GM23338 (cell line): Measurements from ENCODE around the gene EN2. TPM values are rescaled to one million over a fixed set of nuclear protein-coding genes. Genes with fewer than 3 reads are reported as not detected.

Experiments used
- ATAC-seq: fragments of 200-7000 bp; cut with Tn5 transposase; 3 replicates; pipeline ENCODE4 v1.9.1; 2020
- DNase-seq: peaks from one replicate; pipeline ENCODE4 v3.0.0-alpha.2; 2015; ENCODE audit warnings: low spot score
- H2AFZ ChIP-seq: fragments of 200-600 bp; sonication (generic); 2 replicates; pipeline ENCODE4 v1.8.0; 2016; ENCODE audit warnings: antibody characterized with exemption, mild to moderate bottlenecking, moderate library complexity
- H3F3A ChIP-seq: fragments of 200-600 bp; sonication (generic); replicated peaks from 2 replicates; pipeline ENCODE4 v1.8.0; 2017; ENCODE audit warnings: antibody characterized with exemption, mixed run types, low read depth
- H3K27ac ChIP-seq: fragments of 200-600 bp; sonication (generic); 2 replicates; pipeline ENCODE4 v1.6.1; 2016; ENCODE audit warnings: low read depth
- H3K27me3 ChIP-seq: fragments of 200-600 bp; sonication (generic); 2 replicates; pipeline ENCODE4 v1.8.0; 2016; ENCODE audit warnings: mild to moderate bottlenecking, mixed run types, moderate library complexity; ENCODE audit not compliant: insufficient read depth
- H3K36me3 ChIP-seq: fragments of 200-600 bp; sonication (generic); 2 replicates; pipeline ENCODE4 v1.8.0; 2016; ENCODE audit warnings: mild to moderate bottlenecking; ENCODE audit not compliant: insufficient read depth
- H3K4me1 ChIP-seq: fragments of 200-600 bp; sonication (generic); 2 replicates; pipeline ENCODE4 v1.8.0; 2016; ENCODE audit warnings: mild to moderate bottlenecking, moderate library complexity; ENCODE audit not compliant: insufficient read depth
- H3K4me2 ChIP-seq: fragments of 200-600 bp; sonication (generic); 2 replicates; pipeline ENCODE4 v1.7.1; 2017; ENCODE audit warnings: mixed run types
- H3K4me3 ChIP-seq: fragments of 200-600 bp; sonication (generic); 2 replicates; pipeline ENCODE4 v1.6.1; 2016; ENCODE audit warnings: mixed run types
- H3K79me2 ChIP-seq: fragments of 200-600 bp; sonication (generic); replicated peaks from 2 replicates; pipeline ENCODE4 v1.8.0; 2017; ENCODE audit warnings: mild to moderate bottlenecking; ENCODE audit not compliant: insufficient read depth
- H3K9me2 ChIP-seq: fragments of 200-600 bp; sonication (generic); 2 replicates; pipeline ENCODE4 v1.8.0; 2017; ENCODE audit not compliant: insufficient read depth
- H4K20me1 ChIP-seq: fragments of 200-600 bp; sonication (generic); replicated peaks from 2 replicates; pipeline ENCODE4 v1.8.0; 2017; ENCODE audit warnings: mild to moderate bottlenecking; ENCODE audit not compliant: insufficient read depth
- H3K27ac Mint-ChIP-seq: 2 replicates; pipeline ENCODE4 v1.8.0; 2020; ENCODE audit warnings: inconsistent platforms, mild to moderate bottlenecking, moderate library complexity, mixed read lengths
- H3K27me3 Mint-ChIP-seq: 3 replicates; pipeline ENCODE4 v1.8.0; 2022; ENCODE audit warnings: low read depth, mild to moderate bottlenecking, moderate library complexity, mixed read lengths, inconsistent platforms; ENCODE audit not compliant: insufficient read depth, poor library complexity
- H3K36me3 Mint-ChIP-seq: 3 replicates; pipeline ENCODE4 v1.8.0; 2021; ENCODE audit warnings: low read depth, mild to moderate bottlenecking, inconsistent platforms, moderate library complexity, mixed read lengths
- H3K4me1 Mint-ChIP-seq: 3 replicates; pipeline ENCODE4 v1.8.0; 2020; ENCODE audit warnings: mild to moderate bottlenecking, inconsistent platforms, mixed read lengths
- H3K4me3 Mint-ChIP-seq: 3 replicates; pipeline ENCODE4 v1.8.0; 2021; ENCODE audit warnings: moderate library complexity, mild to moderate bottlenecking, inconsistent platforms, mixed read lengths
- H3K9me3 Mint-ChIP-seq: 3 replicates; pipeline ENCODE4 v1.8.0; 2020; ENCODE audit warnings: moderate library complexity, mild to moderate bottlenecking, inconsistent platforms, mixed read lengths
- CREB1 ChIP-seq: fragments of 250-450 bp; sonication (Bioruptor Pico); IDR thresholded peaks from 2 replicates; pipeline ENCODE4 v1.5.0; 2020; ENCODE audit warnings: low read depth, mild to moderate bottlenecking, moderate library complexity
- EZH2 ChIP-seq: fragments of 200-600 bp; sonication (generic); IDR thresholded peaks from one replicate; pipeline ENCODE4 v1.8.0; 2017; ENCODE audit warnings: antibody characterized with exemption, mild to moderate bottlenecking, low read depth; ENCODE audit not compliant: unreplicated experiment
- EZH2phosphoT487 ChIP-seq: fragments of 200-600 bp; sonication (generic); IDR thresholded peaks from one replicate; pipeline ENCODE4 v1.8.1; 2018; ENCODE audit warnings: antibody characterized with exemption; ENCODE audit not compliant: unreplicated experiment
- JUNB ChIP-seq: IDR thresholded peaks from one replicate; pipeline ENCODE4 v1.6.1; 2016; ENCODE audit warnings: antibody characterized with exemption; ENCODE audit not compliant: unreplicated experiment
- NANOG ChIP-seq: IDR thresholded peaks from 2 replicates; pipeline ENCODE4 v1.6.1; 2016; ENCODE audit warnings: antibody characterized with exemption, borderline replicate concordance
- POLR2AphosphoS5 ChIP-seq: IDR thresholded peaks from 2 replicates; pipeline ENCODE4 v1.6.1; 2016; ENCODE audit warnings: antibody characterized with exemption, low read depth
- STAT1 ChIP-seq: IDR thresholded peaks from one replicate; pipeline ENCODE4 v1.6.1; 2016; ENCODE audit warnings: antibody characterized with exemption; ENCODE audit not compliant: unreplicated experiment
- ZNF114 ChIP-seq: fragments of 250-450 bp; sonication (Bioruptor Pico); IDR thresholded peaks from 2 replicates; pipeline ENCODE4 v1.5.0; 2020; ENCODE audit warnings: mild to moderate bottlenecking, moderate library complexity
- ZNF331 ChIP-seq: fragments of 250-450 bp; sonication (Bioruptor Pico); IDR thresholded peaks from 2 replicates; pipeline ENCODE4 v1.5.0; 2020; ENCODE audit warnings: low read depth, mild to moderate bottlenecking, moderate library complexity
- polyA plus RNA-seq: library from polyadenylated mRNA; unstranded; fragments of >200 nt; fragmentation: Nextera tagmentation; extraction: Ambion mirVana; gene quantifications from 2 replicates; pipeline ENCODE4 v1.2.1, GENCODE V29; 2016
- total RNA-seq: library from RNA; depleted of rRNA; stranded (reverse); fragments of >200 nt; shearing (Covaris generic); gene quantifications from 2 replicates; pipeline ENCODE4 v1.2.3, GENCODE V29; 2014
- TF ChIP-seq, protein P1 (sequence below), 2 experiments: fragments of 200-600 bp in 1 of 2; sonication (generic) in 1 of 2; conservative IDR thresholded peaks; 2 replicates each; pipeline versions ENCODE4 v1.5.1 to v1.6.1; 2016 to 2017; ENCODE audit warnings: antibody characterized with exemption in 2 of 2, low read depth in 2 of 2, mild to moderate bottlenecking in 2 of 2, moderate library complexity in 1 of 2
- TF ChIP-seq, protein P2 (sequence below): IDR thresholded peaks from one replicate; pipeline ENCODE4 v1.6.1; 2018; ENCODE audit warnings: antibody characterized with exemption; ENCODE audit not compliant: unreplicated experiment
- TF ChIP-seq, protein P3 (sequence below): IDR thresholded peaks from 2 replicates; pipeline ENCODE4 v1.6.1; 2016; ENCODE audit warnings: antibody characterized with exemption
- TF ChIP-seq, protein P4 (sequence below): fragments of 250-450 bp; sonication (Bioruptor Pico); IDR thresholded peaks from 2 replicates; pipeline ENCODE4 v1.5.0; 2020; ENCODE audit warnings: mild to moderate bottlenecking, moderate library complexity

The EN2 gene
- total and polyA plus RNA-seq, 2 experiments from 2014 or later, result not detected

DNA sequence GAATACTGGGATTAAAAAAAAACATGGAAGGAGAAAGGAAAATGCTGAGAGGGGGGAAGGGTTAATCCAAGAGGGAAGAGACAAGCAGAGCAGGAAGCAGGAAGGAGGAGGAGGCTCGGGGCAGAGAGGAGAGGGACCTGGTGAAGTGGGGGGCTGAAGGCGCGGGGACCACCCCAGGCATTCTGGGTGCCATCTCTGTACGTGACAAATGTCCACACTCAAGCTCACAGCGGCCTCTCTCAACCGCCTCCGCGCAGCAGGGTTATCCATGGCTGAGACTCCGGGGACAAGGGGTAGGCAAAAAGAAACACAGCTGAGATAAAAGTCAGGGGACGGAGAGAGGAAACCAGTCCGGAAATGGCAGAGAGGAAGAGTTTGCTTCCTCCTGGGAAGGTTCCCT, 33.9 kb downstream of the EN2 start:
- H3K27me3 Mint-ChIP-seq, result peaks cover 90% of the 10 kb centered on the region
- Histone ChIP-seq H3K79me2 (no peaks in the 10 kb centered on the region), H3F3A (0 out of 2 replicates have a peak, but pooled peaks cover 9% of the 10 kb centered on the region), H2AFZ (peak overlapping the region; percentile 97), H3K27ac (no peak overlapping the region), H4K20me1 (no peaks in the 10 kb centered on the region), H3K4me1 (peaks cover 19% of the 10 kb centered on the region), H3K36me3 (no peaks in the 10 kb centered on the region), H3K27me3 (peaks cover 71% of the 10 kb centered on the region), H3K4me2 (peak overlapping the region; percentile 86), H3K4me3 (peak overlapping the region; percentile 73), H3K9me2 (no peaks in the 10 kb centered on the region)
- no peak overlapping the region for H3K27ac Mint-ChIP-seq
- peaks cover 40% of the 10 kb centered on the region for H3K4me1 Mint-ChIP-seq
- no peak for DNase-seq
- TF ChIP-seq, protein P1, sequence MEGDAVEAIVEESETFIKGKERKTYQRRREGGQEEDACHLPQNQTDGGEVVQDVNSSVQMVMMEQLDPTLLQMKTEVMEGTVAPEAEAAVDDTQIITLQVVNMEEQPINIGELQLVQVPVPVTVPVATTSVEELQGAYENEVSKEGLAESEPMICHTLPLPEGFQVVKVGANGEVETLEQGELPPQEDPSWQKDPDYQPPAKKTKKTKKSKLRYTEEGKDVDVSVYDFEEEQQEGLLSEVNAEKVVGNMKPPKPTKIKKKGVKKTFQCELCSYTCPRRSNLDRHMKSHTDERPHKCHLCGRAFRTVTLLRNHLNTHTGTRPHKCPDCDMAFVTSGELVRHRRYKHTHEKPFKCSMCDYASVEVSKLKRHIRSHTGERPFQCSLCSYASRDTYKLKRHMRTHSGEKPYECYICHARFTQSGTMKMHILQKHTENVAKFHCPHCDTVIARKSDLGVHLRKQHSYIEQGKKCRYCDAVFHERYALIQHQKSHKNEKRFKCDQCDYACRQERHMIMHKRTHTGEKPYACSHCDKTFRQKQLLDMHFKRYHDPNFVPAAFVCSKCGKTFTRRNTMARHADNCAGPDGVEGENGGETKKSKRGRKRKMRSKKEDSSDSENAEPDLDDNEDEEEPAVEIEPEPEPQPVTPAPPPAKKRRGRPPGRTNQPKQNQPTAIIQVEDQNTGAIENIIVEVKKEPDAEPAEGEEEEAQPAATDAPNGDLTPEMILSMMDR (conservative IDR thresholded peaks at IDR 0.05; ENCODE audit: low read depth in 2 of 2), result no peak
- TF ChIP-seq EZH2, result no peak
- TF ChIP-seq ZNF114 (CRISPR knock-in tag), result no peak
- TF ChIP-seq, protein P2, sequence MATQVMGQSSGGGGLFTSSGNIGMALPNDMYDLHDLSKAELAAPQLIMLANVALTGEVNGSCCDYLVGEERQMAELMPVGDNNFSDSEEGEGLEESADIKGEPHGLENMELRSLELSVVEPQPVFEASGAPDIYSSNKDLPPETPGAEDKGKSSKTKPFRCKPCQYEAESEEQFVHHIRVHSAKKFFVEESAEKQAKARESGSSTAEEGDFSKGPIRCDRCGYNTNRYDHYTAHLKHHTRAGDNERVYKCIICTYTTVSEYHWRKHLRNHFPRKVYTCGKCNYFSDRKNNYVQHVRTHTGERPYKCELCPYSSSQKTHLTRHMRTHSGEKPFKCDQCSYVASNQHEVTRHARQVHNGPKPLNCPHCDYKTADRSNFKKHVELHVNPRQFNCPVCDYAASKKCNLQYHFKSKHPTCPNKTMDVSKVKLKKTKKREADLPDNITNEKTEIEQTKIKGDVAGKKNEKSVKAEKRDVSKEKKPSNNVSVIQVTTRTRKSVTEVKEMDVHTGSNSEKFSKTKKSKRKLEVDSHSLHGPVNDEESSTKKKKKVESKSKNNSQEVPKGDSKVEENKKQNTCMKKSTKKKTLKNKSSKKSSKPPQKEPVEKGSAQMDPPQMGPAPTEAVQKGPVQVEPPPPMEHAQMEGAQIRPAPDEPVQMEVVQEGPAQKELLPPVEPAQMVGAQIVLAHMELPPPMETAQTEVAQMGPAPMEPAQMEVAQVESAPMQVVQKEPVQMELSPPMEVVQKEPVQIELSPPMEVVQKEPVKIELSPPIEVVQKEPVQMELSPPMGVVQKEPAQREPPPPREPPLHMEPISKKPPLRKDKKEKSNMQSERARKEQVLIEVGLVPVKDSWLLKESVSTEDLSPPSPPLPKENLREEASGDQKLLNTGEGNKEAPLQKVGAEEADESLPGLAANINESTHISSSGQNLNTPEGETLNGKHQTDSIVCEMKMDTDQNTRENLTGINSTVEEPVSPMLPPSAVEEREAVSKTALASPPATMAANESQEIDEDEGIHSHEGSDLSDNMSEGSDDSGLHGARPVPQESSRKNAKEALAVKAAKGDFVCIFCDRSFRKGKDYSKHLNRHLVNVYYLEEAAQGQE, result no peak
- no peak for TF ChIP-seq POLR2AphosphoS5
- no peak for TF ChIP-seq NANOG
- TF ChIP-seq STAT1, result no peak
- TF ChIP-seq CREB1 (CRISPR knock-in tag), result no peak
- TF ChIP-seq, protein P3, sequence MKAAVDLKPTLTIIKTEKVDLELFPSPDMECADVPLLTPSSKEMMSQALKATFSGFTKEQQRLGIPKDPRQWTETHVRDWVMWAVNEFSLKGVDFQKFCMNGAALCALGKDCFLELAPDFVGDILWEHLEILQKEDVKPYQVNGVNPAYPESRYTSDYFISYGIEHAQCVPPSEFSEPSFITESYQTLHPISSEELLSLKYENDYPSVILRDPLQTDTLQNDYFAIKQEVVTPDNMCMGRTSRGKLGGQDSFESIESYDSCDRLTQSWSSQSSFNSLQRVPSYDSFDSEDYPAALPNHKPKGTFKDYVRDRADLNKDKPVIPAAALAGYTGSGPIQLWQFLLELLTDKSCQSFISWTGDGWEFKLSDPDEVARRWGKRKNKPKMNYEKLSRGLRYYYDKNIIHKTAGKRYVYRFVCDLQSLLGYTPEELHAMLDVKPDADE, result no peak
- no peak for TF ChIP-seq EZH2phosphoT487
- TF ChIP-seq JUNB, result no peak
- TF ChIP-seq, protein P4, sequence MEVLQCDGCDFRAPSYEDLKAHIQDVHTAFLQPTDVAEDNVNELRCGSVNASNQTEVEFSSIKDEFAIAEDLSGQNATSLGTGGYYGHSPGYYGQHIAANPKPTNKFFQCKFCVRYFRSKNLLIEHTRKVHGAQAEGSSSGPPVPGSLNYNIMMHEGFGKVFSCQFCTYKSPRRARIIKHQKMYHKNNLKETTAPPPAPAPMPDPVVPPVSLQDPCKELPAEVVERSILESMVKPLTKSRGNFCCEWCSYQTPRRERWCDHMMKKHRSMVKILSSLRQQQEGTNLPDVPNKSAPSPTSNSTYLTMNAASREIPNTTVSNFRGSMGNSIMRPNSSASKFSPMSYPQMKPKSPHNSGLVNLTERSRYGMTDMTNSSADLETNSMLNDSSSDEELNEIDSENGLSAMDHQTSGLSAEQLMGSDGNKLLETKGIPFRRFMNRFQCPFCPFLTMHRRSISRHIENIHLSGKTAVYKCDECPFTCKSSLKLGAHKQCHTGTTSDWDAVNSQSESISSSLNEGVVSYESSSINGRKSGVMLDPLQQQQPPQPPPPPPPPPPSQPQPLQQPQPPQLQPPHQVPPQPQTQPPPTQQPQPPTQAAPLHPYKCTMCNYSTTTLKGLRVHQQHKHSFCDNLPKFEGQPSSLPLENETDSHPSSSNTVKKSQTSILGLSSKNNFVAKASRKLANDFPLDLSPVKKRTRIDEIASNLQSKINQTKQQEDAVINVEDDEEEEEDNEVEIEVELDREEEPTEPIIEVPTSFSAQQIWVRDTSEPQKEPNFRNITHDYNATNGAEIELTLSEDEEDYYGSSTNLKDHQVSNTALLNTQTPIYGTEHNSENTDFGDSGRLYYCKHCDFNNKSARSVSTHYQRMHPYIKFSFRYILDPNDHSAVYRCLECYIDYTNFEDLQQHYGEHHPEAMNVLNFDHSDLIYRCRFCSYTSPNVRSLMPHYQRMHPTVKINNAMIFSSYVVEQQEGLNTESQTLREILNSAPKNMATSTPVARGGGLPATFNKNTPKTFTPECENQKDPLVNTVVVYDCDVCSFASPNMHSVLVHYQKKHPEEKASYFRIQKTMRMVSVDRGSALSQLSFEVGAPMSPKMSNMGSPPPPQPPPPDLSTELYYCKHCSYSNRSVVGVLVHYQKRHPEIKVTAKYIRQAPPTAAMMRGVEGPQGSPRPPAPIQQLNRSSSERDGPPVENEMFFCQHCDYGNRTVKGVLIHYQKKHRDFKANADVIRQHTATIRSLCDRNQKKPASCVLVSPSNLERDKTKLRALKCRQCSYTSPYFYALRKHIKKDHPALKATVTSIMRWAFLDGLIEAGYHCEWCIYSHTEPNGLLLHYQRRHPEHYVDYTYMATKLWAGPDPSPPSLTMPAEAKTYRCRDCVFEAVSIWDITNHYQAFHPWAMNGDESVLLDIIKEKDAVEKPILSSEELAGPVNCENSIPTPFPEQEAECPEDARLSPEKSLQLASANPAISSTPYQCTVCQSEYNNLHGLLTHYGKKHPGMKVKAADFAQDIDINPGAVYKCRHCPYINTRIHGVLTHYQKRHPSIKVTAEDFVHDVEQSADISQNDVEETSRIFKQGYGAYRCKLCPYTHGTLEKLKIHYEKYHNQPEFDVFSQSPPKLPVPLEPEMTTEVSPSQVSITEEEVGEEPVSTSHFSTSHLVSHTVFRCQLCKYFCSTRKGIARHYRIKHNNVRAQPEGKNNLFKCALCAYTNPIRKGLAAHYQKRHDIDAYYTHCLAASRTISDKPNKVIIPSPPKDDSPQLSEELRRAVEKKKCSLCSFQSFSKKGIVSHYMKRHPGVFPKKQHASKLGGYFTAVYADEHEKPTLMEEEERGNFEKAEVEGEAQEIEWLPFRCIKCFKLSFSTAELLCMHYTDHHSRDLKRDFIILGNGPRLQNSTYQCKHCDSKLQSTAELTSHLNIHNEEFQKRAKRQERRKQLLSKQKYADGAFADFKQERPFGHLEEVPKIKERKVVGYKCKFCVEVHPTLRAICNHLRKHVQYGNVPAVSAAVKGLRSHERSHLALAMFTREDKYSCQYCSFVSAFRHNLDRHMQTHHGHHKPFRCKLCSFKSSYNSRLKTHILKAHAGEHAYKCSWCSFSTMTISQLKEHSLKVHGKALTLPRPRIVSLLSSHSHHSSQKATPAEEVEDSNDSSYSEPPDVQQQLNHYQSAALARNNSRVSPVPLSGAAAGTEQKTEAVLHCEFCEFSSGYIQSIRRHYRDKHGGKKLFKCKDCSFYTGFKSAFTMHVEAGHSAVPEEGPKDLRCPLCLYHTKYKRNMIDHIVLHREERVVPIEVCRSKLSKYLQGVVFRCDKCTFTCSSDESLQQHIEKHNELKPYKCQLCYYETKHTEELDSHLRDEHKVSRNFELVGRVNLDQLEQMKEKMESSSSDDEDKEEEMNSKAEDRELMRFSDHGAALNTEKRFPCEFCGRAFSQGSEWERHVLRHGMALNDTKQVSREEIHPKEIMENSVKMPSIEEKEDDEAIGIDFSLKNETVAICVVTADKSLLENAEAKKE (CRISPR knock-in tag), result no peak
- no peak for TF ChIP-seq ZNF331
- H3K4me3 Mint-ChIP-seq, result peak overlapping the region; percentile 78
- ATAC-seq, result no peak
- no peaks in the 10 kb centered on the region; the same call in 2 of the 3 replicates for H3K9me3 Mint-ChIP-seq
- no peaks in the 10 kb centered on the region for H3K36me3 Mint-ChIP-seq
